NT2/D1 (cell line): Measurements from ENCODE around the gene ANKDD1B.

ENCODE experiments used
- YY1 ChIP-seq: IDR thresholded peaks from 2 replicates; pipeline ENCODE4 v1.6.1; 2011; ENCODE audit not compliant: insufficient read length, insufficient read depth
- ZNF274 ChIP-seq: IDR thresholded peaks from 2 replicates; pipeline ENCODE4 v1.6.1; 2011; ENCODE audit warnings: mild to moderate bottlenecking, low read depth, low read length

DNA sequence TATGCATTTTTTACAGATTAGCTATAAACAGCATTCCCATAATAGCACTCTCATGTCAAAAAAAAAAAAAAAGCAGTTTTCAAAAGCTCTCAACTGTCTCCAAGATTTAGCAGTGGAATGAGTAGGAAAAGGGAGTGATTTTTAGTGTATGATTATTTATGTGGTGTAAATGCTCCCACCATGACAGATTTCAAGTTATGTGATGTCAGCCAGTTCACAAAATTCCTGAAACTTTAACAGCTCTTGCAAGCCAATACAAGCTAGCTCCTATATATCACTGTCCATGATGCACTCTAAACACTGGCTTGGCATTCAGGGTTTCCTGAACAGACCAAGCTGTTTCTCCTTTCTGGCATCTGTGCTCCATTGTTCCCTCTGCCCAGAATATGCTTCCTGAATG, 7.9 kb upstream of the ANKDD1B start:
- TF ChIP-seq ZNF274 (no peak), YY1 (no peak)
